SK-N-SH (cell line): ENCODE measurements around the gene WFDC2. TPM values are rescaled to one million over a fixed set of nuclear protein-coding genes. Genes with fewer than 3 reads are reported as not detected.

Experiments
- CTCF ChIA-PET: fragments of 300-600, 350-600 bp; formaldehyde crosslinking; extraction: SDS; loops from one replicate; lab custom pipeline; 2021; lab: Yijun Ruan, JAX
- POLR2A ChIA-PET: fragments of 350-600 bp; sonication (Branson Sonifier 250); formaldehyde crosslinking; extraction: SDS; loops from one replicate; lab custom pipeline; 2020; ENCODE audit warnings: antibody characterized with exemption, inconsistent platforms; lab: Yijun Ruan, JAX
- DNase-seq: peaks from one replicate; pipeline ENCODE4 v3.0.0; 2012
- H2AFZ ChIP-seq: fragments of 200-600 bp; sonication (generic); 2 replicates; pipeline ENCODE4 v1.8.1; 2016; ENCODE audit warnings: antibody characterized with exemption, mild to moderate bottlenecking, low read depth
- H3F3A ChIP-seq: fragments of 200-600 bp; sonication (generic); replicated peaks from 2 replicates; pipeline ENCODE3; 2016; ENCODE audit warnings: antibody characterized with exemption, mild to moderate bottlenecking; ENCODE audit not compliant: insufficient read depth
- H3K27ac ChIP-seq, 2 experiments: fragments of 200-500 bp in 1 of 2; fragments of 200-600 bp in 1 of 2; sonication (Bioruptor generic) in 1 of 2; sonication (generic), shearing (Covaris generic) in 1 of 2; 2 replicates each; pipeline versions ENCODE4 v1.5.1 to v1.6.1; 2014 to 2016; ENCODE audit warnings: low read depth in 2 of 2, inconsistent platforms in 1 of 2, low read length in 1 of 2, mild to moderate bottlenecking in 1 of 2, mixed read lengths in 1 of 2
- H3K27me3 ChIP-seq: fragments of 200-600 bp; sonication (generic), shearing (Covaris generic); 2 replicates; pipeline ENCODE4 v1.6.1; 2016; ENCODE audit warnings: mixed run types; ENCODE audit not compliant: insufficient read depth
- H3K36me3 ChIP-seq, 2 experiments: fragments of 200-500 bp in 1 of 2; fragments of 200-600 bp in 1 of 2; sonication (Bioruptor generic) in 1 of 2; sonication (generic) in 1 of 2; replicated peaks in 1 of 2; 2 replicates each; pipeline versions ENCODE3 to v1.5.1; 2014 to 2016; ENCODE audit warnings: low read length in 1 of 2, mild to moderate bottlenecking in 1 of 2; ENCODE audit not compliant: insufficient read depth in 2 of 2, control insufficient read depth in 1 of 2
- H3K4me1 ChIP-seq, 2 experiments: fragments of 200-500 bp in 1 of 2; fragments of 200-600 bp in 1 of 2; sonication (Bioruptor generic) in 1 of 2; sonication (generic), shearing (Covaris generic) in 1 of 2; 2 replicates each; pipeline versions ENCODE4 v1.5.1 to v1.6.1; 2014 to 2016; ENCODE audit warnings: low read depth in 1 of 2, low read length in 1 of 2, mixed run types in 1 of 2; ENCODE audit not compliant: insufficient read depth in 2 of 2, control insufficient read depth in 1 of 2
- H3K4me2 ChIP-seq: fragments of 200-600 bp; sonication (generic), shearing (Covaris generic); 2 replicates; pipeline ENCODE4 v1.6.1; 2017; ENCODE audit warnings: mixed run types
- H3K4me3 ChIP-seq, 2 experiments: fragments of 200-500 bp in 1 of 2; fragments of 200-600 bp in 1 of 2; sonication (Bioruptor generic) in 1 of 2; sonication (generic), shearing (Covaris generic) in 1 of 2; 2 replicates each; pipeline versions ENCODE4 v1.5.1 to v1.8.1; 2014 to 2016; ENCODE audit warnings: low read depth in 2 of 2, inconsistent platforms in 1 of 2, low read length in 1 of 2, mild to moderate bottlenecking in 1 of 2, mixed read lengths in 1 of 2, moderate library complexity in 1 of 2
- H3K79me2 ChIP-seq: fragments of 200-600 bp; sonication (generic); 2 replicates; pipeline ENCODE4 v1.8.1; 2017; ENCODE audit warnings: mild to moderate bottlenecking; ENCODE audit not compliant: insufficient read depth
- H3K9ac ChIP-seq: fragments of 200-600 bp; sonication (generic); 2 replicates; pipeline ENCODE4 v1.6.1; 2017; ENCODE audit warnings: mixed run types
- H3K9me2 ChIP-seq: fragments of 200-600 bp; sonication (generic); 2 replicates; pipeline ENCODE4 v1.6.1; 2017; ENCODE audit warnings: mixed run types
- H3K9me3 ChIP-seq: fragments of 200-600 bp; sonication (generic); 2 replicates; pipeline ENCODE4 v1.6.1; 2017; ENCODE audit warnings: mixed run types, mild to moderate bottlenecking, moderate library complexity
- H4K20me1 ChIP-seq: fragments of 200-600 bp; sonication (generic); 2 replicates; pipeline ENCODE4 v1.6.1; 2017; ENCODE audit warnings: mild to moderate bottlenecking, mixed run types; ENCODE audit not compliant: insufficient read depth
- EZH2phosphoT487 ChIP-seq: fragments of 200-600 bp; sonication (generic); IDR thresholded peaks from 2 replicates; pipeline ENCODE4 v1.6.1; 2017; ENCODE audit warnings: low read depth, mixed run types, mild to moderate bottlenecking, antibody characterized with exemption, moderate library complexity, borderline replicate concordance
- FOSL2 ChIP-seq: IDR thresholded peaks from 2 replicates; pipeline ENCODE4 v1.4.0; 2012; ENCODE audit warnings: low read depth, mild to moderate bottlenecking, moderate library complexity, borderline replicate concordance
- FOXM1 ChIP-seq: IDR thresholded peaks from 2 replicates; pipeline ENCODE4 v1.4.0; 2012; ENCODE audit warnings: low read depth, mild to moderate bottlenecking
- IRF3 ChIP-seq: fragments of 150-350 bp; IDR thresholded peaks from 2 replicates; pipeline ENCODE4 v1.6.1; 2016; ENCODE audit warnings: mild to moderate bottlenecking, low read depth, low read length
- JUND ChIP-seq: IDR thresholded peaks from 2 replicates; pipeline ENCODE4 v1.4.0; 2012
- MXI1 ChIP-seq: IDR thresholded peaks from 2 replicates; pipeline ENCODE4 v1.6.1; 2012; ENCODE audit warnings: mild to moderate bottlenecking, low read depth, low read length, improper control_type of control experiment
- RFX5 ChIP-seq: IDR thresholded peaks from 2 replicates; pipeline ENCODE4 v1.6.1; 2012; ENCODE audit warnings: mild to moderate bottlenecking, improper control_type of control experiment, low read length
- SIN3A ChIP-seq: IDR thresholded peaks from 2 replicates; pipeline ENCODE4 v1.6.1; 2012; ENCODE audit warnings: low read depth, mild to moderate bottlenecking, low read length, moderate library complexity, borderline replicate concordance
- SMC3 ChIP-seq: IDR thresholded peaks from 2 replicates; pipeline ENCODE4 v1.6.1; 2012; ENCODE audit warnings: low read depth, low read length, improper control_type of control experiment
- TAF1 ChIP-seq: IDR thresholded peaks from 2 replicates; pipeline ENCODE4 v1.6.1; 2012; ENCODE audit warnings: low read depth, mild to moderate bottlenecking, low read length, moderate library complexity, borderline replicate concordance
- YY1 ChIP-seq: IDR thresholded peaks from 2 replicates; pipeline ENCODE4 v1.4.0; 2012; ENCODE audit warnings: low read depth, mild to moderate bottlenecking
- WGBS: methylation state at CpG from one replicate; pipeline ENCODE4 v1.1.6; 2017; ENCODE audit warnings: low lambda C conversion rate; 5-methylcytosine and 5-hydroxymethylcytosine counted together
- polyA plus RNA-seq, 3 experiments: library from polyadenylated mRNA; depleted of rRNA; stranded (reverse); fragments of >200 nt; gene quantifications; 2 replicates each; pipeline ENCODE4 v1.2.3, GENCODE V29; 2012
- TF ChIP-seq, protein P1 (sequence below): IDR thresholded peaks from 2 replicates; pipeline ENCODE4 v1.4.0; 2012; ENCODE audit warnings: low read depth, borderline replicate concordance
- TF ChIP-seq, protein P2 (sequence below): IDR thresholded peaks from 2 replicates; pipeline ENCODE4; 2012

WFDC2 gene
- polyA plus RNA-seq, 1 of the 3 experiments (the other 2 are of a cell fraction) = 0.21 TPM

GRCh38 chr20:45470262-45470931, 844 bp downstream of the WFDC2 start:
- peaks cover 47% of the 10 kb centered on the region; the same call in 1 of the 2 replicates for H3K27me3 ChIP-seq
- peak; percentile 73 for DNase-seq

More at GRCh38 chr20:45470262-45470931, 844 bp downstream of the WFDC2 start:
- WGBS = 1% methylated on average over 16 of the region's 50 CpGs
- ChIA-PET CTCF (interaction anchor here (0.6 to 1.7 kb wide), 13 partner anchors 11 to 301 kb away, joined by 3 to 5 read pairs (median 3); partner anchors contain the start of genes PIGT and SYS1), POLR2A (no interaction called here)
- no peaks in the 10 kb centered on the region for H3K9me2 ChIP-seq
- peaks cover 0 to 5% of the 10 kb centered on the region in 2 experiments; a peak in 1 of 4 replicates for H3K4me1 ChIP-seq
- no peak overlapping the region for H3K27ac ChIP-seq
- TF ChIP-seq MXI1 (no peak), RFX5 (no peak), JUND (no peak), SIN3A (no peak), EZH2phosphoT487 (no peak), SMC3 (no peak), IRF3 (no peak), TAF1 (no peak), FOSL2 (no peak), YY1 (no peak), FOXM1 (no peak)
- TF ChIP-seq, protein P1, sequence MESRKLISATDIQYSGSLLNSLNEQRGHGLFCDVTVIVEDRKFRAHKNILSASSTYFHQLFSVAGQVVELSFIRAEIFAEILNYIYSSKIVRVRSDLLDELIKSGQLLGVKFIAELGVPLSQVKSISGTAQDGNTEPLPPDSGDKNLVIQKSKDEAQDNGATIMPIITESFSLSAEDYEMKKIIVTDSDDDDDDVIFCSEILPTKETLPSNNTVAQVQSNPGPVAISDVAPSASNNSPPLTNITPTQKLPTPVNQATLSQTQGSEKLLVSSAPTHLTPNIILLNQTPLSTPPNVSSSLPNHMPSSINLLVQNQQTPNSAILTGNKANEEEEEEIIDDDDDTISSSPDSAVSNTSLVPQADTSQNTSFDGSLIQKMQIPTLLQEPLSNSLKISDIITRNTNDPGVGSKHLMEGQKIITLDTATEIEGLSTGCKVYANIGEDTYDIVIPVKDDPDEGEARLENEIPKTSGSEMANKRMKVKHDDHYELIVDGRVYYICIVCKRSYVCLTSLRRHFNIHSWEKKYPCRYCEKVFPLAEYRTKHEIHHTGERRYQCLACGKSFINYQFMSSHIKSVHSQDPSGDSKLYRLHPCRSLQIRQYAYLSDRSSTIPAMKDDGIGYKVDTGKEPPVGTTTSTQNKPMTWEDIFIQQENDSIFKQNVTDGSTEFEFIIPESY = no peak
- TF ChIP-seq, protein P2, sequence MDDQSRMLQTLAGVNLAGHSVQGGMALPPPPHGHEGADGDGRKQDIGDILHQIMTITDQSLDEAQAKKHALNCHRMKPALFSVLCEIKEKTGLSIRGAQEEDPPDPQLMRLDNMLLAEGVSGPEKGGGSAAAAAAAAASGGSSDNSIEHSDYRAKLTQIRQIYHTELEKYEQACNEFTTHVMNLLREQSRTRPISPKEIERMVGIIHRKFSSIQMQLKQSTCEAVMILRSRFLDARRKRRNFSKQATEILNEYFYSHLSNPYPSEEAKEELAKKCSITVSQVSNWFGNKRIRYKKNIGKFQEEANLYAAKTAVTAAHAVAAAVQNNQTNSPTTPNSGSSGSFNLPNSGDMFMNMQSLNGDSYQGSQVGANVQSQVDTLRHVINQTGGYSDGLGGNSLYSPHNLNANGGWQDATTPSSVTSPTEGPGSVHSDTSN = no peak
- no peaks in the 10 kb centered on the region for H4K20me1 ChIP-seq
- no peak overlapping the region for H3K9ac ChIP-seq
- H3F3A ChIP-seq = no peaks in the 10 kb centered on the region
- peak overlapping the region; percentile 46 to 49; a peak in 3 of 4 replicates for H3K4me3 ChIP-seq
- H2AFZ ChIP-seq = 0 out of 2 replicates have a peak overlapping the region, but pooled peaks have one; percentile 51
- no peaks in the 10 kb centered on the region for H3K36me3 ChIP-seq
- H3K9me3 ChIP-seq = no peaks in the 10 kb centered on the region
- H3K79me2 ChIP-seq = no peaks in the 10 kb centered on the region
- H3K4me2 ChIP-seq = peak overlapping the region; percentile 71
